HepG2 (cell line): ENCODE results near the gene HYPK. TPM values are rescaled to one million over a fixed set of nuclear protein-coding genes. Genes with fewer than 3 reads are reported as not detected.

ENCODE experiments used
- CC2D1A ChIP-seq: sonication (generic); formaldehyde crosslinking; IDR thresholded peaks from 2 replicates; pipeline ENCODE4 v1.8.1; 2023; ENCODE audit warnings: mild to moderate bottlenecking, missing genetic modification reagents
- FIP1L1 ChIP-seq: fragments of 200-400 bp; formaldehyde crosslinking; IDR thresholded peaks from 2 replicates; pipeline ENCODE4 v1.6.1; 2018; ENCODE audit warnings: low read depth, mild to moderate bottlenecking, low read length, moderate library complexity, borderline replicate concordance; ENCODE audit not compliant: insufficient read depth
- IRF2 ChIP-seq: IDR thresholded peaks from 2 replicates; pipeline ENCODE4 v1.6.1; 2018; ENCODE audit warnings: missing genetic modification reagents, missing compliant biosample characterization
- ISL2 ChIP-seq: sonication (generic); formaldehyde crosslinking; IDR thresholded peaks from 2 replicates; pipeline ENCODE4 v1.5.0; 2020; ENCODE audit warnings: missing genetic modification reagents
- MYNN ChIP-seq: sonication (generic); formaldehyde crosslinking; IDR thresholded peaks from 2 replicates; pipeline ENCODE4 v1.4.0; 2020; ENCODE audit warnings: mild to moderate bottlenecking, low read depth, missing genetic modification reagents
- NPAS2 ChIP-seq: sonication (generic); formaldehyde crosslinking; IDR thresholded peaks from 2 replicates; pipeline ENCODE4 v1.8.0; 2022; ENCODE audit warnings: mild to moderate bottlenecking, missing genetic modification reagents, borderline replicate concordance
- RFXAP ChIP-seq: sonication (generic); formaldehyde crosslinking; IDR thresholded peaks from 2 replicates; pipeline ENCODE4 v1.4.0; 2020; ENCODE audit warnings: missing genetic modification reagents, borderline replicate concordance
- TEAD2 ChIP-seq: sonication (generic); formaldehyde crosslinking; IDR thresholded peaks from 2 replicates; pipeline ENCODE4 v1.9.0; 2021; ENCODE audit warnings: missing genetic modification reagents
- ZNF256 ChIP-seq: sonication (generic); formaldehyde crosslinking; conservative IDR thresholded peaks from 2 replicates; pipeline ENCODE4 v1.4.0; 2020; ENCODE audit warnings: missing genetic modification reagents
- ZNF354B ChIP-seq: sonication (generic); formaldehyde crosslinking; IDR thresholded peaks from 2 replicates; pipeline ENCODE4 v1.8.0; 2022; ENCODE audit warnings: mild to moderate bottlenecking, missing genetic modification reagents
- ZNF484 ChIP-seq: sonication (generic); formaldehyde crosslinking; IDR thresholded peaks from 2 replicates; pipeline ENCODE4 v1.5.1; 2020; ENCODE audit warnings: mild to moderate bottlenecking, low read depth, missing genetic modification reagents, borderline replicate concordance
- ZNF841 ChIP-seq: sonication (generic); formaldehyde crosslinking; IDR thresholded peaks from 2 replicates; pipeline ENCODE4 v1.8.1; 2023; ENCODE audit warnings: missing genetic modification reagents, borderline replicate concordance
- ZNF891 ChIP-seq: sonication (generic); formaldehyde crosslinking; IDR thresholded peaks from 2 replicates; pipeline ENCODE4 v1.5.0; 2020; ENCODE audit warnings: mild to moderate bottlenecking, missing genetic modification reagents
- polyA plus RNA-seq, 8 experiments: library from polyadenylated mRNA; depleted of rRNA in 3 of 8; stranded (reverse) in 7 of 8; unstranded in 1 of 8; fragments of >200 nt; fragmentation: Illumina TruSeq in 4 of 8; extraction: Trizol in 4 of 8; gene quantifications; 2 replicates each; pipeline versions ENCODE4 v1.2.1 to v1.2.3, GENCODE V29; 2011 to 2016; ENCODE audit warnings: low read depth in 4 of 8, missing spikeins in 1 of 8, mixed read lengths in 1 of 8; ENCODE audit not compliant: insufficient read depth in 1 of 8
- total RNA-seq, 5 experiments: library from RNA; depleted of rRNA; stranded (reverse); fragments of >200 nt; fragmentation: Illumina TruSeq; extraction: Trizol; gene quantifications; 2 replicates each; pipeline ENCODE4 v1.2.3, GENCODE V29; 2016; ENCODE audit warnings: low read depth in 1 of 5
- TF ChIP-seq, protein P1 (sequence below): IDR thresholded peaks from 2 replicates; pipeline ENCODE4 v1.6.1; 2018; ENCODE audit warnings: missing genetic modification reagents
- TF ChIP-seq, protein P2 (sequence below): sonication (generic); formaldehyde crosslinking; IDR thresholded peaks from 2 replicates; pipeline ENCODE4 v1.8.1; 2023; ENCODE audit warnings: mild to moderate bottlenecking, missing genetic modification reagents
- TF ChIP-seq, protein P3 (sequence below): sonication (generic); formaldehyde crosslinking; IDR thresholded peaks from 2 replicates; pipeline ENCODE4 v1.4.0; 2020; ENCODE audit warnings: missing genetic modification reagents
- TF ChIP-seq, protein P4 (sequence below): sonication (generic); formaldehyde crosslinking; IDR thresholded peaks from 2 replicates; pipeline ENCODE4; 2020; ENCODE audit warnings: missing genetic modification reagents, mild to moderate bottlenecking, borderline replicate concordance
- TF ChIP-seq, protein P5 (sequence below): sonication (generic); formaldehyde crosslinking; conservative IDR thresholded peaks from 2 replicates; pipeline ENCODE4 v1.4.0; 2020; ENCODE audit warnings: missing genetic modification reagents
- TF ChIP-seq, protein P6 (sequence below): sonication (generic); formaldehyde crosslinking; IDR thresholded peaks from 2 replicates; pipeline ENCODE4 v1.4.0; 2020; ENCODE audit warnings: low read depth, mild to moderate bottlenecking, missing genetic modification reagents

HYPK gene
- total and polyA plus RNA-seq, 2 of the 13 experiments (the other 11 are each of a cell fraction or from before 2014, with no cell fraction given), result 13.5 to 16.5 TPM

DNA sequence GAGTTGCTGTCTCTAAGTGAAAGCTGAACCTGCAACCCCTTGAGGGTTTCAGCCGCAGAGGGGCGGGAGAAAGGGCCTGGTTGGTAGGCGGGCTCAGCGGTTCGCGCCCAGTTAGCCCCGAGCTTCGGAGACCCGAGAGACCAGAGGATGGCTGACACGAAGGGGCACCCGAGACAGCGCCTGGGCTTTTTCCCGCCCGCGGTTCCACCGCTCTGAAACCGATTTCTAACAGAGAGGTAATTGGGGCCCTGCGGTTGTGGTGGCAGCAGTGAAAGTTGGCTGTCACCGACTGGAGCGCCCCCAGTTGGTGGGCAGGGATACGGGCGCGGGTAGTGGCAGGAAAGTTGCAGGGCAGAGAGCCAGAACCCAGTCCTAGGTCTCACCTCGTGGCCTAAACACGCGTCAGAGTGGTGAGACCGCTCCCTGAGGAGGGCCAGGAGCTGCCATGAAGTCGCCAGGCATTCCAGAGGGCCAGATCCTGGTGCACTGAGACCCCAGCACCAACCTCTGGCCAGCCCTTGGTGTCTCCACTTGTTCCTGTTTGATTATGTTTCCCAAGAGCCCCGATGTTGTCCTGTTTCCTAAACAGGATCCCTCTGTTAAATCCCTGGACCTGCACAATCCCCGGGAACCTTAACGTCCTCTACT lies 23.0 kb upstream of the HYPK start (continued):
- TF ChIP-seq MYNN (no peak), RFXAP (CRISPR knock-in tag) (peak; percentile 52; the same call in 1 of the 2 replicates), ISL2 (CRISPR knock-in tag) (no peak), ZNF256 (CRISPR knock-in tag) (peak; percentile 73; the same call in 1 of the 2 replicates), FIP1L1 (no peak), IRF2 (CRISPR knock-in tag) (peak; percentile 29; the same call in 1 of the 2 replicates), ZNF354B (CRISPR knock-in tag) (no peak), NPAS2 (CRISPR knock-in tag) (no peak), ZNF841 (no peak), ZNF484 (no peak; the same call in 1 of the 2 replicates), TEAD2 (CRISPR knock-in tag) (no peak), CC2D1A (CRISPR knock-in tag) (no peak), ZNF891 (peak; percentile 71)
- TF ChIP-seq, protein P1, sequence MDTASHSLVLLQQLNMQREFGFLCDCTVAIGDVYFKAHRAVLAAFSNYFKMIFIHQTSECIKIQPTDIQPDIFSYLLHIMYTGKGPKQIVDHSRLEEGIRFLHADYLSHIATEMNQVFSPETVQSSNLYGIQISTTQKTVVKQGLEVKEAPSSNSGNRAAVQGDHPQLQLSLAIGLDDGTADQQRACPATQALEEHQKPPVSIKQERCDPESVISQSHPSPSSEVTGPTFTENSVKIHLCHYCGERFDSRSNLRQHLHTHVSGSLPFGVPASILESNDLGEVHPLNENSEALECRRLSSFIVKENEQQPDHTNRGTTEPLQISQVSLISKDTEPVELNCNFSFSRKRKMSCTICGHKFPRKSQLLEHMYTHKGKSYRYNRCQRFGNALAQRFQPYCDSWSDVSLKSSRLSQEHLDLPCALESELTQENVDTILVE (CRISPR knock-in tag), result no peak
- TF ChIP-seq, protein P2, sequence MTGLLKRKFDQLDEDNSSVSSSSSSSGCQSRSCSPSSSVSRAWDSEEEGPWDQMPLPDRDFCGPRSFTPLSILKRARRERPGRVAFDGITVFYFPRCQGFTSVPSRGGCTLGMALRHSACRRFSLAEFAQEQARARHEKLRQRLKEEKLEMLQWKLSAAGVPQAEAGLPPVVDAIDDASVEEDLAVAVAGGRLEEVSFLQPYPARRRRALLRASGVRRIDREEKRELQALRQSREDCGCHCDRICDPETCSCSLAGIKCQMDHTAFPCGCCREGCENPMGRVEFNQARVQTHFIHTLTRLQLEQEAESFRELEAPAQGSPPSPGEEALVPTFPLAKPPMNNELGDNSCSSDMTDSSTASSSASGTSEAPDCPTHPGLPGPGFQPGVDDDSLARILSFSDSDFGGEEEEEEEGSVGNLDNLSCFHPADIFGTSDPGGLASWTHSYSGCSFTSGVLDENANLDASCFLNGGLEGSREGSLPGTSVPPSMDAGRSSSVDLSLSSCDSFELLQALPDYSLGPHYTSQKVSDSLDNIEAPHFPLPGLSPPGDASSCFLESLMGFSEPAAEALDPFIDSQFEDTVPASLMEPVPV, result no peak
- TF ChIP-seq, protein P3, sequence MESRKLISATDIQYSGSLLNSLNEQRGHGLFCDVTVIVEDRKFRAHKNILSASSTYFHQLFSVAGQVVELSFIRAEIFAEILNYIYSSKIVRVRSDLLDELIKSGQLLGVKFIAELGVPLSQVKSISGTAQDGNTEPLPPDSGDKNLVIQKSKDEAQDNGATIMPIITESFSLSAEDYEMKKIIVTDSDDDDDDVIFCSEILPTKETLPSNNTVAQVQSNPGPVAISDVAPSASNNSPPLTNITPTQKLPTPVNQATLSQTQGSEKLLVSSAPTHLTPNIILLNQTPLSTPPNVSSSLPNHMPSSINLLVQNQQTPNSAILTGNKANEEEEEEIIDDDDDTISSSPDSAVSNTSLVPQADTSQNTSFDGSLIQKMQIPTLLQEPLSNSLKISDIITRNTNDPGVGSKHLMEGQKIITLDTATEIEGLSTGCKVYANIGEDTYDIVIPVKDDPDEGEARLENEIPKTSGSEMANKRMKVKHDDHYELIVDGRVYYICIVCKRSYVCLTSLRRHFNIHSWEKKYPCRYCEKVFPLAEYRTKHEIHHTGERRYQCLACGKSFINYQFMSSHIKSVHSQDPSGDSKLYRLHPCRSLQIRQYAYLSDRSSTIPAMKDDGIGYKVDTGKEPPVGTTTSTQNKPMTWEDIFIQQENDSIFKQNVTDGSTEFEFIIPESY (CRISPR knock-in tag), result peak; percentile 32; the same call in 1 of the 2 replicates
- TF ChIP-seq, protein P4, sequence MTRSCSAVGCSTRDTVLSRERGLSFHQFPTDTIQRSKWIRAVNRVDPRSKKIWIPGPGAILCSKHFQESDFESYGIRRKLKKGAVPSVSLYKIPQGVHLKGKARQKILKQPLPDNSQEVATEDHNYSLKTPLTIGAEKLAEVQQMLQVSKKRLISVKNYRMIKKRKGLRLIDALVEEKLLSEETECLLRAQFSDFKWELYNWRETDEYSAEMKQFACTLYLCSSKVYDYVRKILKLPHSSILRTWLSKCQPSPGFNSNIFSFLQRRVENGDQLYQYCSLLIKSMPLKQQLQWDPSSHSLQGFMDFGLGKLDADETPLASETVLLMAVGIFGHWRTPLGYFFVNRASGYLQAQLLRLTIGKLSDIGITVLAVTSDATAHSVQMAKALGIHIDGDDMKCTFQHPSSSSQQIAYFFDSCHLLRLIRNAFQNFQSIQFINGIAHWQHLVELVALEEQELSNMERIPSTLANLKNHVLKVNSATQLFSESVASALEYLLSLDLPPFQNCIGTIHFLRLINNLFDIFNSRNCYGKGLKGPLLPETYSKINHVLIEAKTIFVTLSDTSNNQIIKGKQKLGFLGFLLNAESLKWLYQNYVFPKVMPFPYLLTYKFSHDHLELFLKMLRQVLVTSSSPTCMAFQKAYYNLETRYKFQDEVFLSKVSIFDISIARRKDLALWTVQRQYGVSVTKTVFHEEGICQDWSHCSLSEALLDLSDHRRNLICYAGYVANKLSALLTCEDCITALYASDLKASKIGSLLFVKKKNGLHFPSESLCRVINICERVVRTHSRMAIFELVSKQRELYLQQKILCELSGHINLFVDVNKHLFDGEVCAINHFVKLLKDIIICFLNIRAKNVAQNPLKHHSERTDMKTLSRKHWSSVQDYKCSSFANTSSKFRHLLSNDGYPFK (CRISPR knock-in tag), result no peak; the same call in 1 of the 2 replicates
- TF ChIP-seq, protein P5, sequence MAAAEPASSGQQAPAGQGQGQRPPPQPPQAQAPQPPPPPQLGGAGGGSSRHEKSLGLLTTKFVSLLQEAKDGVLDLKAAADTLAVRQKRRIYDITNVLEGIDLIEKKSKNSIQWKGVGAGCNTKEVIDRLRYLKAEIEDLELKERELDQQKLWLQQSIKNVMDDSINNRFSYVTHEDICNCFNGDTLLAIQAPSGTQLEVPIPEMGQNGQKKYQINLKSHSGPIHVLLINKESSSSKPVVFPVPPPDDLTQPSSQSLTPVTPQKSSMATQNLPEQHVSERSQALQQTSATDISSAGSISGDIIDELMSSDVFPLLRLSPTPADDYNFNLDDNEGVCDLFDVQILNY (CRISPR knock-in tag), result no peak
- TF ChIP-seq, protein P6, sequence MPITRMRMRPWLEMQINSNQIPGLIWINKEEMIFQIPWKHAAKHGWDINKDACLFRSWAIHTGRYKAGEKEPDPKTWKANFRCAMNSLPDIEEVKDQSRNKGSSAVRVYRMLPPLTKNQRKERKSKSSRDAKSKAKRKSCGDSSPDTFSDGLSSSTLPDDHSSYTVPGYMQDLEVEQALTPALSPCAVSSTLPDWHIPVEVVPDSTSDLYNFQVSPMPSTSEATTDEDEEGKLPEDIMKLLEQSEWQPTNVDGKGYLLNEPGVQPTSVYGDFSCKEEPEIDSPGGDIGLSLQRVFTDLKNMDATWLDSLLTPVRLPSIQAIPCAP, result 0 out of 2 replicates have a peak, but pooled peaks have one; percentile 35
